ENCODE results near the gene MMP11. TPM values are rescaled to one million over a fixed set of nuclear protein-coding genes. Genes with fewer than 3 reads are reported as not detected.
A peak's percentile ranks its signal among the peaks of the same experiment; 100 is the strongest.

MMP11 gene
- total and polyA plus RNA-seq, 2 of the 4 experiments (the other 2 are of a cell fraction), result 2.2 to 6.0 TPM

GRCh38 chr22:23767303-23767672 is 5.4 kb upstream of the MMP11 start:
- peak overlapping the region; percentile 29 for H2AK9ac ChIP-seq (replicated peaks; ENCODE audit: low read depth, low read length, poor library complexity)
- no peak for ATAC-seq (ENCODE audit: low read depth)
- no peak overlapping the region for H3K56ac ChIP-seq (ENCODE audit: extremely low read depth, insufficient read depth, low read length)
- ChIA-PET POLR2A (ENCODE audit: unreplicated experiment) (no interaction called here), CTCF (interaction anchor here (2.0 kb wide), 1 partner anchor 82 kb away, joined by 6 read pairs; no protein-coding TSS in a partner anchor)
- H2BK120ac ChIP-seq (ENCODE audit: low read depth, low read length), result no peak overlapping the region
- no peak overlapping the region for H4K91ac ChIP-seq (ENCODE audit: insufficient read depth, low read depth, low read length)
- H3K9me3 ChIP-seq (ENCODE audit: control insufficient read depth, insufficient read depth, low read length), result no peaks in the 10 kb centered on the region
- no peak overlapping the region for H3K27ac ChIP-seq (ENCODE audit: insufficient read depth, low read length)
- DNase-seq, result no peak
- H2AK5ac ChIP-seq (ENCODE audit: low read depth, low read length), result no peak overlapping the region
- intact Hi-C loops (cut with micrococcal nuclease), result loop anchor here (5.0 kb wide), 1 partner anchor 225 kb away; no protein-coding TSS in a partner anchor
- no peak overlapping the region for H3K14ac ChIP-seq (replicated peaks; ENCODE audit: low read depth, low read length)
- no peaks in the 10 kb centered on the region for H4K20me1 ChIP-seq (ENCODE audit: insufficient read depth, low read length)
- in situ Hi-C loops (cut with MboI; ENCODE audit: low sequenced_read_pairs), result no loop called here
- H3K23ac ChIP-seq (ENCODE audit: low read depth, low read length), result no peak overlapping the region
- dilution Hi-C loops (cut with HindIII; ENCODE audit: low sequenced_read_pairs, unreplicated experiment), result no loop called here
- H4K5ac ChIP-seq (ENCODE audit: low read depth, low read length), result no peak overlapping the region
- WGBS, 2 experiments (ENCODE audit: extremely low coverage in 2 of 2, insufficient read length in 1 of 2), result 38% methylated on average over 4 of the region's 27 CpGs; no CpG with 5 or more reads in 1 of the 2 experiments
- H2BK15ac ChIP-seq (ENCODE audit: low read depth, low read length), result no peak overlapping the region
- peaks cover 9% of the 10 kb centered on the region; the same call in 1 of the 2 replicates for H3K9me1 ChIP-seq (ENCODE audit: insufficient read depth, low read length)
- peaks cover 13% of the 10 kb centered on the region for H3K4me1 ChIP-seq (ENCODE audit: control insufficient read depth, insufficient read depth, low read length)
- peak overlapping the region; percentile 51 for H3K4me2 ChIP-seq (ENCODE audit: low read depth, low read length)
- no peaks in the 10 kb centered on the region for H3K27me3 ChIP-seq (ENCODE audit: control insufficient read depth, insufficient read depth, low read length)
- peak overlapping the region; percentile 25; the same call in 1 of the 2 replicates for H3K4ac ChIP-seq (ENCODE audit: low read depth, low read length)
- TF ChIP-seq BHLHE40 (IDR thresholded peaks at IDR 0.05; ENCODE audit: low read depth, low read length) (no peak), MXI1 (IDR thresholded peaks at IDR 0.05; ENCODE audit: borderline replicate concordance, low read depth, low read length) (no peak), CHD1 (IDR thresholded peaks at IDR 0.05; ENCODE audit: low read depth, low read length) (no peak), FOS (IDR thresholded peaks at IDR 0.05; ENCODE audit: low read depth, low read length) (no peak)
- no peak overlapping the region for H3K9ac ChIP-seq (ENCODE audit: low read depth, low read length)
- peak overlapping the region in 1 of 2 experiments; percentile 87; a peak in 2 of 4 replicates for H4K8ac ChIP-seq (ENCODE audit: low read depth in 2 of 2, low read length in 2 of 2)
- H3K4me3 ChIP-seq (ENCODE audit: insufficient read depth, low read depth, low read length), result peak overlapping the region; percentile 43
- no TSS peak for BruUV-seq (replicated peaks)
- H3K79me1 ChIP-seq (ENCODE audit: low read depth in 1 of 2, low read length in 2 of 2), result no peaks in the 10 kb centered on the region; a peak in 1 of 4 replicates
- no peaks in the 10 kb centered on the region for H3K36me3 ChIP-seq (ENCODE audit: control insufficient read depth, insufficient read depth, low read length)
- H2BK5ac ChIP-seq (ENCODE audit: low read depth, low read length, poor library complexity, severe bottlenecking), result no peak overlapping the region
- no peak overlapping the region for H3K18ac ChIP-seq (ENCODE audit: low read depth, low read length)
- H2BK20ac ChIP-seq (ENCODE audit: low read depth, low read length), result no peak overlapping the region
- peak overlapping the region; percentile 96 for H2AFZ ChIP-seq (replicated peaks; ENCODE audit: low read length, poor library complexity)

Measured in IMR-90 (cell line).